ENCODE results near the gene CCDC185.

CCDC185 gene

GRCh38 chr1:223393275-223394214, at the start of gene CCDC185:
CCDC185 (plus strand) TSS chr1:223393415; CDS start chr1:223393476, 61 bp downstream.
- in situ Hi-C loops (cut with MboI; ENCODE audit: low sequenced_read_pairs): no loop called here

GRCh38 chr1:223343692-223344091, 49.5 kb upstream of the CCDC185 start:
- in situ Hi-C loops (cut with MboI; ENCODE audit: low sequenced_read_pairs): no loop called here

- in situ Hi-C loops (cut with MboI; ENCODE audit: low sequenced_read_pairs): no loop called here
Measured at GRCh38 chr1:223344491-223344890, 48.7 kb upstream of the CCDC185 start.

- in situ Hi-C loops (cut with MboI; ENCODE audit: low sequenced_read_pairs): no loop called here
Measured at GRCh38 chr1:223345720-223346119, 47.5 kb upstream of the CCDC185 start.

GRCh38 chr1:223346311-223346710, 46.9 kb upstream of the CCDC185 start:
- in situ Hi-C loops (cut with MboI; ENCODE audit: low sequenced_read_pairs): no loop called here

GRCh38 chr1:223347583-223347982, 45.6 kb upstream of the CCDC185 start:
- in situ Hi-C loops (cut with MboI; ENCODE audit: low sequenced_read_pairs): no loop called here

- in situ Hi-C loops (cut with MboI; ENCODE audit: low sequenced_read_pairs): no loop called here
Measured at GRCh38 chr1:223348439-223348838, 44.8 kb upstream of the CCDC185 start.

GRCh38 chr1:223349241-223349640, 44.0 kb upstream of the CCDC185 start:
- in situ Hi-C loops (cut with MboI; ENCODE audit: low sequenced_read_pairs): no loop called here

GRCh38 chr1:223350361-223350908, 42.8 kb upstream of the CCDC185 start:
- in situ Hi-C loops (cut with MboI; ENCODE audit: low sequenced_read_pairs): no loop called here

- in situ Hi-C loops (cut with MboI; ENCODE audit: low sequenced_read_pairs): no loop called here
Measured at GRCh38 chr1:223352944-223353343, 40.3 kb upstream of the CCDC185 start.

GRCh38 chr1:223353939-223354338, 39.3 kb upstream of the CCDC185 start:
- in situ Hi-C loops (cut with MboI; ENCODE audit: low sequenced_read_pairs): no loop called here

- in situ Hi-C loops (cut with MboI; ENCODE audit: low sequenced_read_pairs): no loop called here
Measured at GRCh38 chr1:223355699-223356098, 37.5 kb upstream of the CCDC185 start.

- in situ Hi-C loops (cut with MboI; ENCODE audit: low sequenced_read_pairs): no loop called here
Measured at GRCh38 chr1:223358826-223359225, 34.4 kb upstream of the CCDC185 start.

- in situ Hi-C loops (cut with MboI; ENCODE audit: low sequenced_read_pairs): no loop called here
Measured at GRCh38 chr1:223363057-223363855, 30.0 kb upstream of the CCDC185 start.

- in situ Hi-C loops (cut with MboI; ENCODE audit: low sequenced_read_pairs): no loop called here
Measured at GRCh38 chr1:223363856-223364684, 29.1 kb upstream of the CCDC185 start, which contains the start of gene SUSD4. SUSD4 (minus strand) TSS chr1:223364176; CDS start chr1:223363425, 751 bp downstream.

GRCh38 chr1:223364685-223365382, 28.4 kb upstream of the CCDC185 start:
- in situ Hi-C loops (cut with MboI; ENCODE audit: low sequenced_read_pairs): no loop called here

GRCh38 chr1:223374064-223374610, 19.1 kb upstream of the CCDC185 start:
- in situ Hi-C loops (cut with MboI; ENCODE audit: low sequenced_read_pairs): no loop called here

- in situ Hi-C loops (cut with MboI; ENCODE audit: low sequenced_read_pairs): no loop called here
Measured at GRCh38 chr1:223378754-223379153, 14.5 kb upstream of the CCDC185 start.

GRCh38 chr1:223386013-223386412, 7.2 kb upstream of the CCDC185 start:
- in situ Hi-C loops (cut with MboI; ENCODE audit: low sequenced_read_pairs): no loop called here

- in situ Hi-C loops (cut with MboI; ENCODE audit: low sequenced_read_pairs): no loop called here
Measured at GRCh38 chr1:223390618-223391017, 2.6 kb upstream of the CCDC185 start.
